Activated T-helper 1 cell treated with anti-CD3 and anti-CD28 coated beads, Interleukin-12 subunit alpha, Interleukin-12 subunit beta, Interleukin-2, Interleukin-4 antibody, amounts not matched to agents 30 ng/mL and 10 ng/mL and 1 ng/mL, durations not matched to agents 14 hours and 24 hours and 36 hours (primary cell): Measurements from ENCODE around the gene PRR22. TPM values are rescaled to one million over a fixed set of nuclear protein-coding genes. Genes with fewer than 3 reads are reported as not detected.
"Not testable (repeated sequence)": the region's sequence is repeated elsewhere in the genome, so short reads cannot be mapped to it uniquely, and the experiment has no call there.

ENCODE experiments used
- DNase-seq: peaks from one replicate; pipeline ENCODE4 v3.0.0; 2021; ENCODE audit warnings: low spot score
- H3K27ac Mint-ChIP-seq: one replicate; pipeline ENCODE4 v1.8.0; 2021; ENCODE audit warnings: mild to moderate bottlenecking, mixed read lengths
- H3K27me3 Mint-ChIP-seq: one replicate; pipeline ENCODE4 v1.8.0; 2022; ENCODE audit warnings: mild to moderate bottlenecking, moderate library complexity, mixed read lengths; ENCODE audit not compliant: insufficient read depth
- H3K36me3 Mint-ChIP-seq: one replicate; pipeline ENCODE4 v1.8.0; 2021; ENCODE audit warnings: low read depth, mixed read lengths
- H3K4me1 Mint-ChIP-seq: one replicate; pipeline ENCODE4 v1.8.0; 2021; ENCODE audit warnings: low read depth, mixed read lengths
- H3K4me3 Mint-ChIP-seq: one replicate; pipeline ENCODE4 v1.8.0; 2021; ENCODE audit warnings: mild to moderate bottlenecking, moderate library complexity, mixed read lengths
- H3K9me3 Mint-ChIP-seq: one replicate; pipeline ENCODE4 v1.8.0; 2021; ENCODE audit warnings: mixed read lengths
- intact Hi-C: fragments of 100-400 bp; cut with micrococcal nuclease; formaldehyde crosslinking; loops from one replicate; pipeline ENCODE4 v1.15.1; 2024
- total RNA-seq: library from RNA; stranded (reverse); gene quantifications from 2 replicates; pipeline ENCODE4 v1.2.3, GENCODE V29; 2022

Gene PRR22
- total RNA-seq, 1 donor from 2014 or later, result 7.4 TPM

GRCh38 chr19:5782322-5782721 lies 2.2 kb downstream of the PRR22 start:
- no peaks in the 10 kb centered on the region for H3K9me3 Mint-ChIP-seq
- peaks cover 11% of the 10 kb centered on the region for H3K36me3 Mint-ChIP-seq
- no peak for DNase-seq
- H3K4me1 Mint-ChIP-seq, result no peaks in the 10 kb centered on the region
- H3K4me3 Mint-ChIP-seq, result no peak overlapping the region
- intact Hi-C loops, result no loop called here
- H3K27me3 Mint-ChIP-seq, result no peaks in the 10 kb centered on the region
- no peak overlapping the region for H3K27ac Mint-ChIP-seq

GRCh38 chr19:5780916-5781315 lies 3.6 kb downstream of the PRR22 start:
- DNase-seq, H3K4me1 Mint-ChIP-seq, H3K36me3 Mint-ChIP-seq, intact Hi-C loops, H3K4me3 Mint-ChIP-seq, H3K27me3 Mint-ChIP-seq, H3K27ac Mint-ChIP-seq, H3K9me3 Mint-ChIP-seq: not testable (repeated sequence)

GRCh38 chr19:5778402-5778801 lies 6.1 kb downstream of the PRR22 start:
- no peak for DNase-seq
- H3K4me3 Mint-ChIP-seq, result no peak overlapping the region
- no peaks in the 10 kb centered on the region for H3K4me1 Mint-ChIP-seq
- no peaks in the 10 kb centered on the region for H3K9me3 Mint-ChIP-seq
- intact Hi-C loops, result no loop called here
- no peak overlapping the region for H3K27ac Mint-ChIP-seq
- no peaks in the 10 kb centered on the region for H3K36me3 Mint-ChIP-seq
- H3K27me3 Mint-ChIP-seq, result no peaks in the 10 kb centered on the region

- DNase-seq, result no peak
- Mint-ChIP-seq H3K27ac (no peak overlapping the region), H3K4me1 (no peaks in the 10 kb centered on the region), H3K4me3 (no peak overlapping the region), H3K9me3 (no peaks in the 10 kb centered on the region), H3K36me3 (no peaks in the 10 kb centered on the region), H3K27me3 (no peaks in the 10 kb centered on the region)
- intact Hi-C loops, result no loop called here
Measured at GRCh38 chr19:5775668-5776309, 8.8 kb downstream of the PRR22 start.

- Mint-ChIP-seq H3K27me3 (no peaks in the 10 kb centered on the region), H3K27ac (no peak overlapping the region), H3K9me3 (no peaks in the 10 kb centered on the region), H3K4me1 (no peaks in the 10 kb centered on the region), H3K4me3 (no peak overlapping the region), H3K36me3 (no peaks in the 10 kb centered on the region)
- intact Hi-C loops, result no loop called here
- no peak for DNase-seq
Measured at GRCh38 chr19:5774921-5775320, 9.6 kb downstream of the PRR22 start.

- intact Hi-C loops, result no loop called here
- Mint-ChIP-seq H3K27me3 (no peaks in the 10 kb centered on the region), H3K27ac (no peak overlapping the region), H3K9me3 (no peaks in the 10 kb centered on the region), H3K36me3 (no peaks in the 10 kb centered on the region), H3K4me1 (no peaks in the 10 kb centered on the region), H3K4me3 (no peak overlapping the region)
- DNase-seq, result no peak
Measured at GRCh38 chr19:5773276-5773675, 11.3 kb downstream of the PRR22 start.

GRCh38 chr19:5772416-5772815 lies 12.1 kb downstream of the PRR22 start:
- no peaks in the 10 kb centered on the region for H3K4me1 Mint-ChIP-seq
- no peak overlapping the region for H3K4me3 Mint-ChIP-seq
- no peak for DNase-seq
- no peaks in the 10 kb centered on the region for H3K9me3 Mint-ChIP-seq
- H3K27me3 Mint-ChIP-seq, result no peaks in the 10 kb centered on the region
- H3K27ac Mint-ChIP-seq, result no peak overlapping the region
- no peaks in the 10 kb centered on the region for H3K36me3 Mint-ChIP-seq
- intact Hi-C loops, result no loop called here

- Mint-ChIP-seq H3K27me3 (no peaks in the 10 kb centered on the region), H3K9me3 (no peaks in the 10 kb centered on the region), H3K4me3 (no peak overlapping the region), H3K36me3 (no peaks in the 10 kb centered on the region), H3K4me1 (no peaks in the 10 kb centered on the region), H3K27ac (no peak overlapping the region)
- no peak for DNase-seq
- intact Hi-C loops, result no loop called here
Measured at GRCh38 chr19:5767949-5768348, 16.6 kb downstream of the PRR22 start.

- intact Hi-C loops, result no loop called here
- Mint-ChIP-seq H3K9me3 (no peaks in the 10 kb centered on the region), H3K4me3 (no peak overlapping the region), H3K4me1 (no peaks in the 10 kb centered on the region), H3K36me3 (no peaks in the 10 kb centered on the region), H3K27me3 (peaks cover 2% of the 10 kb centered on the region), H3K27ac (no peak overlapping the region)
- no peak for DNase-seq
Measured at GRCh38 chr19:5765220-5765619, 19.3 kb downstream of the PRR22 start.

GRCh38 chr19:5762608-5763217 lies 21.8 kb downstream of the PRR22 start:
- Mint-ChIP-seq H3K27me3 (peaks cover 2% of the 10 kb centered on the region), H3K27ac (no peak overlapping the region), H3K4me3 (no peak overlapping the region), H3K9me3 (no peaks in the 10 kb centered on the region), H3K36me3 (no peaks in the 10 kb centered on the region), H3K4me1 (no peaks in the 10 kb centered on the region)
- intact Hi-C loops, result no loop called here
- no peak for DNase-seq

GRCh38 chr19:5753743-5754142 lies 30.8 kb downstream of the PRR22 start:
- Mint-ChIP-seq H3K27ac (no peak overlapping the region), H3K9me3 (no peaks in the 10 kb centered on the region), H3K4me3 (no peak overlapping the region), H3K36me3 (no peaks in the 10 kb centered on the region), H3K4me1 (no peaks in the 10 kb centered on the region), H3K27me3 (peaks cover 2% of the 10 kb centered on the region)
- intact Hi-C loops, result no loop called here
- DNase-seq, result no peak

- no peaks in the 10 kb centered on the region for H3K4me1 Mint-ChIP-seq
- intact Hi-C loops, result no loop called here
- H3K27ac Mint-ChIP-seq, result no peak overlapping the region
- no peak for DNase-seq
- no peak overlapping the region for H3K4me3 Mint-ChIP-seq
- H3K9me3 Mint-ChIP-seq, result no peaks in the 10 kb centered on the region
- no peaks in the 10 kb centered on the region for H3K36me3 Mint-ChIP-seq
- H3K27me3 Mint-ChIP-seq, result peaks cover 2% of the 10 kb centered on the region
Measured at GRCh38 chr19:5751709-5752108, 32.8 kb downstream of the PRR22 start.

GRCh38 chr19:5749505-5749904 lies 35.0 kb downstream of the PRR22 start:
- no peaks in the 10 kb centered on the region for H3K27me3 Mint-ChIP-seq

GRCh38 chr19:5748920-5749319 lies 35.6 kb downstream of the PRR22 start:
- H3K4me1 Mint-ChIP-seq, H3K9me3 Mint-ChIP-seq, H3K36me3 Mint-ChIP-seq, DNase-seq, intact Hi-C loops, H3K27ac Mint-ChIP-seq, H3K27me3 Mint-ChIP-seq, H3K4me3 Mint-ChIP-seq: not testable (repeated sequence)

More at GRCh38 chr19:5749505-5749904, 35.0 kb downstream of the PRR22 start:
- no peak overlapping the region for H3K27ac Mint-ChIP-seq
- H3K4me1 Mint-ChIP-seq, result no peaks in the 10 kb centered on the region
- no peaks in the 10 kb centered on the region for H3K36me3 Mint-ChIP-seq
- H3K4me3 Mint-ChIP-seq, result no peak overlapping the region
- intact Hi-C loops, result no loop called here
- no peak for DNase-seq
- no peaks in the 10 kb centered on the region for H3K9me3 Mint-ChIP-seq
